Stomach (tissue), 4 donors: ENCODE measurements around the gene NOC4L.

ENCODE experiments used
- POLR2A ChIP-seq, 4 donors: fragments of 450-650 bp; IDR thresholded peaks; one replicate each; pipeline ENCODE4 v1.6.1; 2016; ENCODE audit warnings: antibody characterized with exemption in 4 of 4, control low read depth in 2 of 4, mild to moderate bottlenecking in 1 of 4, moderate library complexity in 1 of 4
- TF ChIP-seq, protein P1 (sequence below), 7 experiments: fragments of 450-650 bp in 4 of 7; fragments of 200-600 bp in 3 of 7; sonication (generic) in 3 of 7; IDR thresholded peaks; one replicate each; pipeline ENCODE4 v1.5.1; 2016 to 2019; ENCODE audit warnings: antibody characterized with exemption in 7 of 7, control low read depth in 2 of 7, mild to moderate bottlenecking in 1 of 7

DNA sequence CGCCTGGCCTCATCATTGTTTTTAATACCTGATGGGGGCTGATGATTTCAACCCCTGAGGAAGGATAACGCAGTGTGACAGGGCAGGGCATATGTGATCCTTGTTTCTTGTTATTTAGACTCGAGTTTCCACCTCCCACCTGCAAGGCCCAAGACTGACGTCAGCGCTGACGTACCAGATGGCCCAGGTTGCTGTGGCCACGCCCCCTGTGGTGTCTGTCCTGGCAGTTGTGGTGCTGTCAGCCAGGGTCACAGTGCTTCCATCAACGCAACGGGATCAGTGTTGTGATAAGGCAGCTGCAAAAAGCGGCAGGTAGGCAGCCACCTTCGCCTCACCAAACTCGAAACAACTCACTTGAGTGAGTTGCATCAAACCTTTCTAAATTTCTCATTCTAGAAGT is 18.5 kb upstream of the NOC4L start:
- no peak for TF ChIP-seq POLR2A (IDR thresholded peaks at IDR 0.05)
- TF ChIP-seq, protein P1, sequence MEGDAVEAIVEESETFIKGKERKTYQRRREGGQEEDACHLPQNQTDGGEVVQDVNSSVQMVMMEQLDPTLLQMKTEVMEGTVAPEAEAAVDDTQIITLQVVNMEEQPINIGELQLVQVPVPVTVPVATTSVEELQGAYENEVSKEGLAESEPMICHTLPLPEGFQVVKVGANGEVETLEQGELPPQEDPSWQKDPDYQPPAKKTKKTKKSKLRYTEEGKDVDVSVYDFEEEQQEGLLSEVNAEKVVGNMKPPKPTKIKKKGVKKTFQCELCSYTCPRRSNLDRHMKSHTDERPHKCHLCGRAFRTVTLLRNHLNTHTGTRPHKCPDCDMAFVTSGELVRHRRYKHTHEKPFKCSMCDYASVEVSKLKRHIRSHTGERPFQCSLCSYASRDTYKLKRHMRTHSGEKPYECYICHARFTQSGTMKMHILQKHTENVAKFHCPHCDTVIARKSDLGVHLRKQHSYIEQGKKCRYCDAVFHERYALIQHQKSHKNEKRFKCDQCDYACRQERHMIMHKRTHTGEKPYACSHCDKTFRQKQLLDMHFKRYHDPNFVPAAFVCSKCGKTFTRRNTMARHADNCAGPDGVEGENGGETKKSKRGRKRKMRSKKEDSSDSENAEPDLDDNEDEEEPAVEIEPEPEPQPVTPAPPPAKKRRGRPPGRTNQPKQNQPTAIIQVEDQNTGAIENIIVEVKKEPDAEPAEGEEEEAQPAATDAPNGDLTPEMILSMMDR (IDR thresholded peaks at IDR 0.05) = no peak
